HG02642 (cell line): ENCODE measurements around the gene GALNT17.

Experiments used
- ATAC-seq: cut with Tn5 transposase; IDR thresholded peaks from one replicate; pipeline ENCODE4 v1.9.1; 2021; ENCODE audit warnings: mild to moderate bottlenecking; ENCODE audit not compliant: unreplicated experiment, poor library complexity

GALNT17 gene

DNA sequence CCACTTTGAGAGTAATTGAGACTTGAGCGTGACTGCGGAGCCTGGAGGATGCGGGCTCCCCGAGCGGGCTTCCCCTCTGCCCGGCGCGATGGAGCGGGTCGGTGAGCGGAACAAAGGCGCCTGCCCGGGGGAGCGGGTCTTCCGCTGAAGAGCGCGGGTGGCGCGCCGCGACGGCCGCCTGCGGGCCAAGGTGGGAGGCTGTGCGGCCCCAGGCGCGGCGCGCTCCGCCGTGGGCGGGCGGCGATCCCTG, at the start of gene GALNT17:
GALNT17 (plus strand) TSS at position 18 of the 250 bp plus-strand sequence.
- no peak for ATAC-seq

DNA sequence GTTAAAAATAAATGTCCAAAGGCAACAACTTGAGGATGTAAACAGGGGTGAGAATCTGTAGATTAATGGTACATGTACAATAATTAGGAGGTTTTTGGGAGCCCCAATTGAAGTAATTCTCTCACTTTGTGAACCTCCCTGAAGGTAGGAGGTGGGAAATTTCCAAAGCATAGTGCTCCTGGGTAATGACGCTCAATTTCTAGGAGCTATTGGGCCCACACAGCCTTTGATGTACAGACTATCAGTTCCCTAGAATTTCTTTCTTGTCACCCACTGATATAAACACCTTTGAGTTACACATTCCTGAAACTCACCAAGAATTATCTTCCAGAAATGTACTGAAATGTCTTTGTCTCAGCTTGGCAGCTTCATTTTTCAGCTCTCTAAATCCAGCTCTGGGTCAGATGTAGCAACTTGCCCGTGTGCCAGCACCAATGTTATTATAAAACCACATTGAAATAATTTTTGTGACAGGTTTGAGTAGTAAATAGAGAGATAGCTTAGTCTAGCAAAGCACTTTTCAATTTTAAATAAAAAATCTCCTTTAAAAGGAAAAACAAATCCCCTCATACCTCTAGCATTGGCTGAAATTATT, 36.6 kb upstream of the GALNT17 start:
- no peak for ATAC-seq

DNA sequence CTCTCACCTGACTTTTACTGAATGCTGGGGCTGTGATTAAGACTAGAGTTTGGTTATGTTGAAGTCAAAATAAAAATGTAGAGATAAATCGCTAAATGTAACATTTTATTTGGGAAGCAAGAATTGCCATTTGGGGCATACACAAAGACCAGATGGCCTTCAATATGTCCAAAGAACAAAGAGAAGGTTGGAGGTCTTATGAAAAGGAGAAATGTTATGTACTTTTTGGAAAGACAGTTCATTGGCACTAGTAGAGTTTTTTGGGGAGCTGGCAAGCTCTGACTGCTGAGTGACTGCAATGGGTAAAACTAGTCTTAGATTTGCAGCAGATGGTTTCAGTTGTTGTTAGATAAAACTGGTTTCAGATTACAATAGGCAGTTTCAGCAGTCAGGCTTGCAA, 35.6 kb upstream of the GALNT17 start:
- no peak for ATAC-seq

DNA sequence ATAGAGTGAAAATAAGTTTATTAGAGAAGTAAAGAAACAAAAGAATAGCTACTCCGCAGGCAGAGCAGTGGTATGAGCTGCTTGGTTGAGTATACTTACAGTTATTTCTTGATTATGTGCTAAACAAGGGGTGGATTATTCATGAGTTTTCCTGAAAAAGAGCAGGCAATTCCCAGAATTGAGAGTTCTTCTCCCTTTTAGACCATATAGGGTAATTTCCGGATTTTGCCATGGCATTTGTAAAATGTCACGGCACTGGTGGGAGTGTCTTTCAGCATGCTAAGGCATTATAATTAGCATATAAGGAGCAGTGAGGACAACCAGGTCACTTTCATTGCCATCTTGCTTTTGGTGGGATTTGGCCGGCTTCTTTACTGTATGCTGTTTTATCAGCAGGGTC, 25.7 kb upstream of the GALNT17 start:
- no peak for ATAC-seq

DNA sequence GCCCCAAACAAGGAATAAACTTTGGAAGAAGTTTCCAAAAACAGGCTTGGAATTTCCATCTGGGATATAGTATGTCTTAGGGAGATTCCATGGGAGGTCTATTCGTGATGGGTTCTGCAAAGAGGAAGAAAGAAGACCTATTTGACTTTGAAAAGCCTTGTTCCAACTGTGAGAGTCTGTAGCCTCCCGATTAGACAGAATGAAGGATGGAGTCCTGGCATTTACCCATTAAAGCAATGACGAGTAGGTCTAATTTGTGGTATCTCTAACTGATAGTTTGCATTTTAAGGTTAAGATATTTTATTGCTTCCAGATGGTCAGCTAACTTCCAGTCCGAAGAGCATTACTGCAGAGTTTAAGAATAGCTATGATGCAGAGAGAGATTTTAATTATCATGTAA, 19.5 kb upstream of the GALNT17 start:
- ATAC-seq: no peak

DNA sequence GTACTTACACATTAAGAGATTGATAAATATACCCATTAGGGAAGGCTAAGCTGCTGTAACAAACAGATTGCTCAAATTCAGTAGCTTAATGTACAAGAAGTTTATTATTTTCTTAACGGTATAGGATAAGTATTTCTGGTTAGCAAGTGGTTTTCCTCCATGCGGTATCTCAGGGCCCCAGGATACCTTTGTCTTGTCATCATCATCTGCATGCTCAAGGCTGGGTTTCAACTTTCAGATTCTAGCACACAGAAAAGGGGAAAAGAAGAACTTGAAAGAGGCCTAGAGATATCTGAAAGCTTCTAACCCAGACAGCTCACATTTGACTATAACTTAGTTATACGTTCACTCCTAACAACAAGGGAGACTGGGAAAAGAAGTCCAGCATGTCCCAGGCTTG, 11.8 kb upstream of the GALNT17 start:
- ATAC-seq: no peak

DNA sequence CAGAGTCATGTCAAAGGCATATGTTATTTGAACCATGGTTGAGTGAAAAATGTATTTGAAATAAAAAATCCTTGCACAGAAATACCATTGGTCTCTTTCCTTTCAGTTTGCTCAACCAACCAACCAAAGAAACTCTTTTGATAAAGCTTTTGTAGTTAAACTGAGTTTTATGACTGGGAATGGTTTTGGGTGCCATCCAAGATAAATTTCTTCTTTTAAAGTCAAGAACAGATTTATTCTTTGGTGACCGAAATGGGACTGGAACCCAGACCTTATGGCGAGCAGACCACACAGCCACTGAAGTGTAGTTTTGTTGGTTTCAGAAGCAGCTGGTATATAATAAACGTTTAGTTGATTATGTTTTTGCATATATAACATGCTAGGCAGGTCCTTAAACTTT, 2.8 kb upstream of the GALNT17 start:
- no peak for ATAC-seq

DNA sequence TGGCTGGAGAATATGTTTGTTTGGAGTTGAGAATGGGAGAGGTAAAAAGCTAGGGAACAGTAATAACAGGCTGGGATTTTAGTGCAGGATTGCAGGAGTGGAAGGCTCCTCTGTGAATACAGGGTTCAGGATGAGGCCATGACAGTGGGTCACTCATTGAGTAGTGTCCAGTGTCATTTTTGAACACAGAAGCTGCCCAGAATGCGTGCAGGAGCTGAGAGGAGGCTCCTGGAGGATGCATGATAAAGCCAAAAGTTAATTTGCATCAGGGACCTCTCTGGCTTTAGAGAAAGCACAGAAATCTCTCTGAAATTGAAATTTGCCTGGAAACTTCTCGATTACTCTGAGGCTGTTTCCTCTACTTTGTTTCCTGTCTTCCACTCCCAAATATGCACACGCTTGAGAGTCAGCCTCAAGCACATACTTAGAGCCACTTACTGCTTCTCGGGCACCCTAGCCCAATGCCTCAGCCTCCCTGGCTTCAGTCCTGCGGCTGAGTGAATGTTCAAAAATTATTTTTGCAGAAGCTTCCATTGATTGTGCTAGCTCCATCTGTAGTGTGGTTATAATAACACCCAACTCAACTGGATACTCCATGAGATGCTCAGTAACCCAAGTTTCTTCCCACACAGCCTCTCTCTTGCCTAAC, 1.8 kb upstream of the GALNT17 start:
- ATAC-seq: no peak

DNA sequence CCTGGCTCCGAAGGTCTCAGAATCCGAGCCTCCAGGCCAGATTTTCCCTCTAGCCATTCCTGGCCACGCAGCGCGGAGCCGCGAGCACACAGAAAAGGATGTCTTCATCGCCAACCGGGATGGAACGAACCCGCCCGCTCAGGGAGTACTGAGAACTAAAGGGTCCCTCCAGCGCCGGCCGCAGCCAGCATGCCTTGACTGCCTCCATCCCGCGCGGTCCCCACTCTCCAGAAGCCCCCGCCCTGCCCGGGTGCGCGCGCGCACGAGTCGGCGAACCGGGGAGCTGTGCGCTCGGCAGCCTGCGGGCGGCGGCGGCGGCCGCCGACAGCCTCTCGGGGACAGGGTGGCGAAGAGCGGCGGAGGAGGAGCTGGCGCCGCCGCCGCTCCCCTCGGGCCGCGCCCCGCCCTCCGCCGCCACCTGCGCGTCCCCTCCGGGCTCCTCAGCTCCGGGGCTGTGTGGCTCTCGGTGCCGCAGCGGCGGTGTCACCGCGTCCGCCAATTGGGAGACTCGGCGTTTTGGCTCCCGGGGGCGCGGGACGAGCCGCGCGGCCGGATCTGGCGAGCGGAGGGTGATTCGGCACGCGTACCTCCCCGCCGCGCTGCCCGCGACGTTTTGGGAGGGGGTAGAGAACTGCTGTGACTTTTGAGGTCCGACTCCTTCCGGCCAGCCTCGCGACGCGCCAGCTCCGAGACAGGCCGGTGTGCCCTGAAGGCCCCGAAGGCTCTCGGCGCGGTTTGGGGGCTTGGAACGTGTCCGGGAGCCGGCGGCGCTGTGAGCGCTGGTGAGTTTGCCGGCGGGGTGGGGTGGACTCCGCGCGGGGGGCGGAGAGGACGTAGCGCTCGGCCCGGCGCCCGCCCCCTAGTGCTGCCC, 453 bp upstream of the GALNT17 start:
- ATAC-seq: no peak

DNA sequence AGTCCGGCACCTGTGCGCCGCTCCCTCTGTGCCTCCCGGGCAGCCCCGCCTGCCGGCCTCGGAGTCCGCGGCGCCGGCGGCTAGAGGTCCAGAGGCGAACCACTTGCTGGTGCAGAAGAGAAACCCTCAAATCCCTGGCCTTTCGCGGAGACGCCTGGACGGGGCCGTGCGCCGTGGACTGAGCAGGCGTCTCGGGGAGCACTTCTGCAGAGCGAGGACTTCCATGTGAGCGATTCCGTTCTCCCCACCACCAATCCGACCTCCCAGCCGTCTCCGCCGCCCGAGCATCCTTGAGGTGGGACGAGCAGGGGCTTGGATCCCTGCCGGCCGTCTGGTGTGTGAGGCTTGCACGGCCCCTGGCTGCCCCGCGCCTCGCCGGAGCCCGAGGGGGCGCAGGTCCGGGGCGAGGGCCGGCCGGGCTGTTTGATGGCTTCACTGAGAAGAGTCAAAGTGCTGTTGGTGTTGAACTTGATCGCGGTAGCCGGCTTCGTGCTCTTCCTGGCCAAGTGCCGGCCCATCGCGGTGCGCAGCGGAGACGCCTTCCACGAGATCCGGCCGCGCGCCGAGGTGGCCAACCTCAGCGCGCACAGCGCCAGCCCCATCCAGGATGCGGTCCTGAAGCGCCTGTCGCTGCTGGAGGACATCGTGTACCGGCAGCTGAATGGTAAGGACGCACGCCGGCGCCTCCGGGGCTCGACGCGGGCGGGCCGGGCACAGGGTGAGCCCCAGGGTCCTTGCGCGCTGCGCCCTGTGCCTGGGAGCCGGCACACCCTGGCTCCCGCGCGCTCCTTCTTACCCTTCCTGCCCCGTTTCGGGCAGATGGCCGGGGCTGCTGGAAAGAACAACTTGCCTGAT, 660 bp downstream of the GALNT17 start:
- ATAC-seq: no peak

DNA sequence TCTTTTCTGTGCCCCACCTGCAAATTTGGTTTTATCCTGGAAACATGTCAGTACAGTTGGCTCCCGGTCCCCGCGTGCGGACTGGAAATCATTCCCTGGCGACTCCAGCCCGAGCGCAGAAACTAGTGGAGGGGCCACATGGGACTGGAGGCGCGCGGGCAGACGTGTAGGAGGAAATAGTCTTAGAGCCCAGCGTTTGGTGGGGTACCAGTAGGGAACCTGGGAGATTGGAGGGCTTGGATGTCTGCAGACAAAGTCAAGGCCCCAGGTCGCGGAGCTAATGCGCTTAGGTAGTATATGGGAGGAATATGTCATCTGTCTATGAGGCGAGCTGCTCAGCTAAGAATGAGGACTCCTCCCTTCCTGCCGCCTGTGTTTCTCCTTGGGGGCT, 1.3 kb downstream of the GALNT17 start:
- no peak for ATAC-seq

DNA sequence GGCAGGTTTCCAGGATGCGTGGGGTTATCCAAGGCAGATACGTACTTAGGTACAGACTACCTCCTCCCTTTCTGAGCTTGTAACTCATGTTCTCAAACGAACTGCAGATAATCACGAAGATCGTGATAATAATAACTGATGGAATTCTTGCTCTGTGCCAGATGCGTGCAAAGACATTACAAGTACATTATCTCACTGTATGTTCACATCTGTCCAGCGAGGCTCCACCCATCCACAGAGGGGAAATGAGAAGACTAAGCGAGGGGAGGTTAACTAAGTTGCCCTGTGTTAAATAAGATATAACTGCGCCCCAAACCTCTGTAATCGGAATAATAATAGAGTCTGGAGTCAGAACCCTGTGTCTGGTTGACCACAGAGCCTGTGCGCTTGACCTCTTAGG, 1.9 kb downstream of the GALNT17 start:
- no peak for ATAC-seq

DNA sequence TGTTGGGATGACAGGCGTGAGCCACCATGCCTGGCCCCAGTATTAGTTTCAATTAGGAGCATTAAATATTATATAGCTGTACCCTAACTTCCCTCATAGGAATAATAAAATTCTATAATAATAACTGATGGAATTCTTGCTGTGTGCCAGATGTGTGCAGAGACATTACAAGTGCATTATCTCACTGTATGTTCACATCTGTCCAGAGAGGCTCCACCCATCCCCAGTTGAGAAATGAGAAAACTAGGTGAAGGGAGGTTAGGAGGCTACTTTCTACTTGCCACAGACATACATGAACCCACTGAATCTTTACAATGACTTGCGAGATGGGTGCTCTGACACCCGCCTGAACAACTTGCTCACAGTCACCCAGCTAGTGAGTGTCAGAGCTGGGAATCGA, 3.2 kb downstream of the GALNT17 start:
- no peak for ATAC-seq

DNA sequence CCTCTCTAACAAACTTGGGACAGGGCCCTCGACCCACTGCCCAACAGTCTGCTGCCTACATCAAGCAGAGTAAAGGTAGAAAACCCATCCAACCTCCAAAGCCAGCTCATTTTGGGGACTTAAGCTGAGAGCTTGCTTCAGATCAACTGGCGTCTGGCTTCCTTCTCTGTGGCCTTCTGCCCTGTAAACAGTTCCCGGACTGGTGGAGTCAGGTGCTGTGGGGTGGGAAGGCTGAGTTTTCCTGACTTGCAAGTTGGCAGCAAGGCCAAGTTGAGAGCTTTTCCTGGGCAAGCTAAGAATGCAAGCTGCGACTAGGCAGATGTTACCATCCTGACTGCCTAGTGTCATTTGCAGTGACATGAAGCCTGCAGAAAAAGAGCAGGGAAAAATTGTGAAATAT, 3.7 kb downstream of the GALNT17 start:
- no peak for ATAC-seq

DNA sequence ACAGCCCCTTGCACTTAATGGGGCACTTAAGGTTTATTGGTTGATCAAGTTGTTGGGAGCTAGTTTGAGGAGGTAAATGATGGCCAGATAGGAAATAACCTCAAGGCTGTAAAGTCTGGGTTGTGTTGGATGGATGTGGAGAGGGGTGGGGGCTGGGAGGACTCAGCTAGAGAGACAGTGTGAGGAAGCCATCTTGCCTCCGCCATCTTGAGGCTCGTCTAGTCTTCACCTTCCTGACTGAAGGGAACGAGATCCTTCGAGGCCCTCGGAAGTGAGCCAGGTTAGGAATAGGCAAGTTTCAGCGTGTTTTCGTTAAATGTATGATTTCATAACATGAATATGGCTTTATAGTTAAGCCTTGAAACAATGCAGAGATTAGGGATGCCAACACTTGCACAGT, 5.5 kb downstream of the GALNT17 start:
- ATAC-seq: no peak

DNA sequence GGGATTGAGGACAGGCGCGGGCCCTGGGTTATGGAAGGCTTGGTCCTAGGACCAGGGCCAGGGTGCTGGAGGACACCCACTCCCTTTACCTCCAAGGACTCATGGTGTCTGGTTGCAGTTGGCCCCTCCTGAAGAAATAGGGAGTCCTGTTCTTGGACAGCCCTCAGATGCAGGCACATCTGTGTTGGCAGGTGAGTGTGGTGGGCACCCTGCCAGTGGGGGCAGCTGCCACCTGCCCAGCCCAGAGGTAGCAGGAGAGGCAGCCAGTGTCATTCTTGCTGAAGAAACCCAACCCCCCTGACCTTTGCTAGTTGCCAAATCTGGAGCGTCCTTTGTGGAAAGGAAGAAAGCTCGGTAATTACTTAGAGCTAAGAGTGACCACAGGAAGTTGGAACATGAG, 8.3 kb downstream of the GALNT17 start:
- ATAC-seq: no peak

DNA sequence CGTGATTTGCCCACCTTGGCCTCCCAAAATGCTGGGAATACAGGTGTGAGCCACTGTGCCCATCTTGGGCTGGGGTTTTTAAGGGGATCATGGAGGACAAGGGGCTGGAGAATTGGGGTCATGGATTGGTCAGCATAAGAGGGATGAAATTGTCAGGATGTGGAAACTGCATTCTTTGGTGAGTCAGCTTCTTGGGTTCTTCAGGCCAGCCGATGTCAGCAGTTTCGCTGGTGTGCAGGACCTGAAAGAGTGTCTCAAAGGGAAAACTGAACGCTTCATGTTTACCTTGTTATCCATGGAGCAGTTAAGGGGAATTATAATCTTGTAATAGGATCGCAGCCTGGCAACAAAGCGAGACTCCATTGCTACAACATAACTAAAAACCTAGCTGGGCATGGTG, 13.0 kb downstream of the GALNT17 start:
- no peak for ATAC-seq

DNA sequence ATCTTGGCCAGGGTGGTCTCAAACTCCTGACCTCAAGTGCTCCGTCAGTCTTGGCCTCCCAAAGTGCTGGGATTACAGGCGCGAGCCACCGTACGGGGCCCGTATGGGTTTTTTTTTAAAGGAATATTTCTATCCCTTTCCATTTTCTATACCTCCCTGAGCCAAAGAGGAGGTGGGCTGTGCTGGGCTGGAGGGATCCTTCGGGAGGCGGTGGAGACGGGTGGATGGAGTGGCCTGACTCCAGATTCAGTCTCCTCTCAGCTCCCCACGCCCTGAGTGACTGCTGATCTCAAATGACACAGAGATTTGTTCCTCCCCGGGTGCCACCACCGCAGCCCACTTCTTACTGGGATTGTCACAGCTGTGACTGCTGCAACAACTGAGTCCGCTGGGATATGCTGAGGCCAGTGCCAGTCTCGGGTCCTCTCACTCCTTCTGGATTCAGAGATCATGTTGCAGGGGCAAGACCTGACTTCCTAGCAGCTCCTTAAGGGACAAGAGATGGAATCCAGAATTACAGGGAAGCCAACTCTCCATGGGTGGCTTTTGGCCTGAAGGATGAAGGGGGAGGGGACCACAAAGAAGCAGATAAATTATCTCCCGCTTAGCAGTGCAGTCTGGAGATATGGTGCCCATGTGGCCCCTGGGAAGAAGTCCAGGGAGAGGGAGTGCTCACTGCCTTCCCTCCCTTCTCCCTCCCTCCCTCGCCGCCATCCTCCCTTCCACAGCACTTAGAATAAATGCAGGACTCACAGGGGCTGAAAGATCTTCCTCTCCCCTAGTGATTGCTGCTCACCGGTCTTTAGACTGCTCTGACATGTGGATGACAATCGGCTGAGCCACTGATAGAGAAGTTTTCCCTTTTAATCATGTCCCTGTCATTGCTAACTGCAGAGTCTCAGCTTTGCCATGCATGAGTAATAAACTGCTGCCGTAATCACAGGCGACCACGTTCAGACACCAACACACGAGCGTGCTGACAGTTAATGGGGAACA, 14.3 kb downstream of the GALNT17 start:
- ATAC-seq: no peak

DNA sequence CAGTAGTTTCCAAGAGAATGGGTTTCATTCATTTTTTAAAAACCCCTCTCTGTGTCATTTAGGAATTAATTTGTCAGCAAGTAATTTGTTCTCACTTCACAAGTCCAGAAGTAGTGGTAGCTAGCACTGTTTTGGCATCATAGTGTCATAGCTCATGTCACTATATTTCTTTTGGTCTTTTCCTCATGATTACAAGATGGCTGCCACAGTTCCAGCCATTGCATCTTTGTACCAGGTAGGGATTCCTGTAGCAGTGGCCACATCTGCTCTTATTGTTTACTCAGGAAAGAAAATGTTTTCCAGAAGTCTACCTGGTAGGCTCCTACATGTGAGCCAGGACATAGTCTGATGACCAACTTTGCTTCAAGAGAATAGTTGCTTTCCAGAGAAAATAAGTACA, 16.2 kb downstream of the GALNT17 start:
- no peak for ATAC-seq

DNA sequence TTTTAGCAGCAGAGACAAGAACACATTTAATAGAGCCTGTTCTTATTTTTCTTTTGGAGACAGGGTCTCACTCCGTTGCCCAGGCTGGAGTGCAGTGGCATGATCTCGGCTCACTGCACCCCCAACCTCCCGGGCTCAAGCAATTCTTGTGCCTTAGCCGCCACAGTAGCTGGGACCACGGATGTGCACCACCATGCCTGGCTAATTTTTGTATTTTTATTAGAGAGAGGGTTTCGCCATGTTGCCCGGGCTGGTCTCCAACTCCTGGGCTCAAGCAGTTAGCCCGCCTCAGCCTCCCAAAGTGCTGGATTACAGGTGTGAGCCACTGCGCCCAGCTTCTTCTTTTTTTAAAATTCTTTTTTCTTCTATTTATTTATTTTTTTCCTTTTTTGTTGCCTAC, 23.3 kb downstream of the GALNT17 start:
- ATAC-seq: no peak
